OCI-LY1 (cell line): Measurements from ENCODE around the gene TOMM22.

Source experiments
- H2AFZ ChIP-seq: fragments of 200-600 bp; sonication (generic), shearing (Covaris generic); 2 replicates; pipeline ENCODE4 v1.6.0; 2014; ENCODE audit warnings: antibody characterized with exemption, mild to moderate bottlenecking, low read length
- H3F3A ChIP-seq: fragments of 200-600 bp; sonication (generic), shearing (Covaris generic); 2 replicates; pipeline ENCODE4 v1.6.0; 2014; ENCODE audit warnings: mild to moderate bottlenecking, antibody characterized with exemption, low read length, moderate library complexity; ENCODE audit not compliant: insufficient read depth
- H3K27ac ChIP-seq: fragments of 200-600 bp; sonication (generic); 2 replicates; pipeline ENCODE4 v1.5.1; 2014; ENCODE audit warnings: low read length, mixed run types, mild to moderate bottlenecking, low read depth; ENCODE audit not compliant: poor library complexity, severe bottlenecking
- H3K27me3 ChIP-seq: fragments of 200-600 bp; sonication (generic); 2 replicates; pipeline ENCODE4 v1.6.0; 2014; ENCODE audit warnings: antibody characterized with exemption, mild to moderate bottlenecking, low read length, moderate library complexity; ENCODE audit not compliant: insufficient read depth
- H3K36me3 ChIP-seq: fragments of 200-600 bp; sonication (generic); 2 replicates; pipeline ENCODE4 v1.6.1; 2014; ENCODE audit warnings: mild to moderate bottlenecking, antibody characterized with exemption, low read length, moderate library complexity, mixed read lengths; ENCODE audit not compliant: insufficient read depth
- H3K4me1 ChIP-seq: fragments of 200-600 bp; sonication (generic); 2 replicates; pipeline ENCODE4 v1.5.1; 2014; ENCODE audit warnings: mild to moderate bottlenecking, low read length, moderate library complexity; ENCODE audit not compliant: insufficient read depth, severe bottlenecking
- H3K4me2 ChIP-seq: fragments of 200-600 bp; sonication (generic), shearing (Covaris generic); 2 replicates; pipeline ENCODE4 v1.6.1; 2014; ENCODE audit warnings: low read length
- H3K4me3 ChIP-seq: fragments of 200-600 bp; sonication (generic); 2 replicates; pipeline ENCODE4 v1.5.1; 2014; ENCODE audit warnings: low read length, low read depth, mild to moderate bottlenecking, mixed read lengths; ENCODE audit not compliant: poor library complexity, severe bottlenecking
- H3K79me2 ChIP-seq: fragments of 200-600 bp; shearing (Covaris generic); 2 replicates; pipeline ENCODE4 v1.6.1; 2016; ENCODE audit warnings: mixed run types, low read length, mixed read lengths; ENCODE audit not compliant: insufficient read depth
- H3K9ac ChIP-seq: fragments of 200-600 bp; sonication (generic), shearing (Covaris generic); 2 replicates; pipeline ENCODE4 v1.6.1; 2014; ENCODE audit warnings: mild to moderate bottlenecking, low read length, mixed read lengths
- H3K9me2 ChIP-seq: fragments of 200-600 bp; sonication (generic), shearing (Covaris generic); 2 replicates; pipeline ENCODE4 v1.6.1; 2014; ENCODE audit warnings: low read depth, mild to moderate bottlenecking, low read length, mixed read lengths
- H3K9me3 ChIP-seq: fragments of 200-600 bp; shearing (Covaris generic); 2 replicates; pipeline ENCODE4 v1.6.1; 2014; ENCODE audit warnings: low read length, mixed read lengths
- H4K20me1 ChIP-seq: fragments of 200-600 bp; sonication (generic), shearing (Covaris generic); 2 replicates; pipeline ENCODE4 v1.6.0; 2016; ENCODE audit warnings: mild to moderate bottlenecking, low read length; ENCODE audit not compliant: insufficient read depth
- CTCF ChIP-seq: fragments of 200-600 bp; sonication (generic), shearing (Covaris generic); IDR thresholded peaks from 2 replicates; pipeline ENCODE4 v1.5.1; 2017; ENCODE audit warnings: mild to moderate bottlenecking, antibody characterized with exemption, low read length, moderate library complexity, mixed read lengths
- EZH2 ChIP-seq: fragments of 200-600 bp; sonication (generic), shearing (Covaris generic); IDR thresholded peaks from 2 replicates; pipeline ENCODE4 v1.8.0; 2017; ENCODE audit warnings: borderline replicate concordance, mixed run types, mild to moderate bottlenecking, antibody characterized with exemption, low read length, moderate library complexity, mixed read lengths

Gene TOMM22

GRCh38 chr22:38721551-38721950 lies 39.8 kb downstream of the TOMM22 start:
- Histone ChIP-seq H3K79me2 (no peaks in the 10 kb centered on the region), H2AFZ (no peak overlapping the region), H3K9me3 (no peaks in the 10 kb centered on the region), H3K36me3 (peaks cover 74% of the 10 kb centered on the region), H3K4me1 (no peaks in the 10 kb centered on the region), H3K27me3 (no peaks in the 10 kb centered on the region), H3K4me2 (no peak overlapping the region), H3F3A (no peaks in the 10 kb centered on the region), H4K20me1 (no peaks in the 10 kb centered on the region), H3K4me3 (no peak overlapping the region), H3K9ac (no peak overlapping the region), H3K9me2 (no peaks in the 10 kb centered on the region), H3K27ac (no peak overlapping the region)
- TF ChIP-seq CTCF (no peak), EZH2 (no peak)

- Histone ChIP-seq H3K4me1 (no peaks in the 10 kb centered on the region), H3K27me3 (no peaks in the 10 kb centered on the region)
- TF ChIP-seq CTCF (no peak), EZH2 (no peak)
Measured at GRCh38 chr22:38724176-38724575, 42.4 kb downstream of the TOMM22 start.

GRCh38 chr22:38724926-38725571 lies 43.3 kb downstream of the TOMM22 start:
- no peaks in the 10 kb centered on the region for H3K4me1 ChIP-seq
- no peak overlapping the region for H3K4me2 ChIP-seq
- H3K36me3 ChIP-seq = peaks cover 82% of the 10 kb centered on the region
- no peak overlapping the region for H2AFZ ChIP-seq
- no peaks in the 10 kb centered on the region for H3K27me3 ChIP-seq
- no peaks in the 10 kb centered on the region for H3K9me3 ChIP-seq
- H3K79me2 ChIP-seq = no peaks in the 10 kb centered on the region
- H3K27ac ChIP-seq = no peak overlapping the region
- no peak overlapping the region for H3K4me3 ChIP-seq
- H3F3A ChIP-seq = no peaks in the 10 kb centered on the region
- H4K20me1 ChIP-seq = no peaks in the 10 kb centered on the region
- TF ChIP-seq EZH2 (no peak), CTCF (peak; percentile 66)
- no peaks in the 10 kb centered on the region for H3K9me2 ChIP-seq
- H3K9ac ChIP-seq = no peak overlapping the region

More at GRCh38 chr22:38724176-38724575, 42.4 kb downstream of the TOMM22 start:
- Histone ChIP-seq H4K20me1 (no peaks in the 10 kb centered on the region), H3K9ac (no peak overlapping the region), H3K36me3 (peaks cover 79% of the 10 kb centered on the region), H3F3A (no peaks in the 10 kb centered on the region), H3K79me2 (no peaks in the 10 kb centered on the region), H3K4me2 (no peak overlapping the region), H3K4me3 (no peak overlapping the region), H3K9me3 (no peaks in the 10 kb centered on the region), H2AFZ (no peak overlapping the region), H3K9me2 (no peaks in the 10 kb centered on the region), H3K27ac (no peak overlapping the region)
